ENCODE results near the gene CYTH1.

GRCh38 chr17:78674156-78674555 is 107.9 kb downstream of the CYTH1 start:
- no peak for TF ChIP-seq CTCF (IDR thresholded peaks at IDR 0.05 in 8 of 11, conservative IDR thresholded peaks at IDR 0.05 in 3 of 11)
- TF ChIP-seq POLR2A (IDR thresholded peaks at IDR 0.05), result no peak
- TF ChIP-seq POLR2AphosphoS5 (IDR thresholded peaks at IDR 0.05), result no peak

All from spleen (tissue), 7 donors.